GM12892 (cell line): ENCODE measurements around the gene GALNT2.

ENCODE experiments used
- DNase-seq: peaks from one replicate; pipeline ENCODE4 v3.0.0; 2011; ENCODE audit not compliant: insufficient read length
- FAIRE-seq: peaks from 2 replicates; lab custom pipeline; 2011; peaks lifted over from hg19 to GRCh38; lab: Jason Lieb, UNC
- POLR2A ChIP-seq: IDR thresholded peaks from 2 replicates; pipeline ENCODE4 v1.6.1; 2011; ENCODE audit warnings: low read depth, low read length, control low read depth
- POLR2AphosphoS5 ChIP-seq: IDR thresholded peaks from 2 replicates; pipeline ENCODE4 v1.6.1; 2011; ENCODE audit warnings: low read depth, low read length, control low read depth
- TAF1 ChIP-seq: IDR thresholded peaks from 2 replicates; pipeline ENCODE4 v1.6.1; 2011; ENCODE audit warnings: low read depth, mild to moderate bottlenecking, control low read depth, low read length, borderline replicate concordance

Gene GALNT2

GRCh38 chr1:230327892-230328284, 260.9 kb downstream of the GALNT2 start:
- TF ChIP-seq POLR2A (no peak), TAF1 (no peak), POLR2AphosphoS5 (no peak)
- DNase-seq: no peak

GRCh38 chr1:230328342-230329015, 261.4 kb downstream of the GALNT2 start:
- no peak for DNase-seq
- TF ChIP-seq POLR2A: no peak
- no peak for TF ChIP-seq TAF1
- TF ChIP-seq POLR2AphosphoS5: no peak
- no peak for FAIRE-seq

More at GRCh38 chr1:230327892-230328284, 260.9 kb downstream of the GALNT2 start:
- no peak for FAIRE-seq

GRCh38 chr1:230330157-230330556, 263.1 kb downstream of the GALNT2 start:
- TF ChIP-seq POLR2A (no peak), TAF1 (no peak), POLR2AphosphoS5 (no peak)
- DNase-seq (no peak), FAIRE-seq (no peak)
